Spleen (tissue), 11 donors: ENCODE results near the gene HSPB8. TPM values are rescaled to one million over a fixed set of nuclear protein-coding genes. Genes with fewer than 3 reads are reported as not detected.

Experiments
- DNase-seq: peaks from one replicate; pipeline ENCODE4 v3.0.0-alpha.2; 2020
- H3K27ac ChIP-seq, 8 donors: fragments of 200-600 bp; sonication (generic) in 7 of 8; 1 replicate in 4 of 8; 2 replicates in 4 of 8; pipeline versions ENCODE4 v1.5.0 to v1.8.0; 2016 to 2021; ENCODE audit warnings: inconsistent platforms in 4 of 8, mild to moderate bottlenecking in 4 of 8, moderate library complexity in 1 of 8
- H3K27me3 ChIP-seq, 7 donors: fragments of 200-600 bp; sonication (generic) in 6 of 7; replicated peaks in 1 of 7; 1 replicate in 4 of 7; 2 replicates in 3 of 7; pipeline versions ENCODE4 v1.5.0 to v1.8.0; 2016 to 2021; ENCODE audit warnings: inconsistent platforms in 3 of 7, mild to moderate bottlenecking in 1 of 7
- H3K36me3 ChIP-seq, 6 donors: fragments of 200-600 bp; sonication (generic) in 5 of 6; 1 replicate in 4 of 6; 2 replicates in 2 of 6; pipeline versions ENCODE4 v1.5.0 to v1.8.0; 2016 to 2021; ENCODE audit warnings: inconsistent platforms in 2 of 6
- H3K4me1 ChIP-seq, 6 donors: fragments of 200-600 bp; sonication (generic) in 5 of 6; 1 replicate in 3 of 6; 2 replicates in 3 of 6; pipeline versions ENCODE4 v1.5.0 to v1.8.0; 2016 to 2021; ENCODE audit warnings: inconsistent platforms in 3 of 6
- H3K4me3 ChIP-seq, 8 donors: fragments of 200-600 bp; sonication (generic) in 7 of 8; 1 replicate in 4 of 8; 2 replicates in 4 of 8; pipeline versions ENCODE4 v1.5.0 to v1.8.0; 2016 to 2021; ENCODE audit warnings: inconsistent platforms in 4 of 8, mild to moderate bottlenecking in 4 of 8, moderate library complexity in 2 of 8
- H3K9me3 ChIP-seq, 8 donors: fragments of 200-600 bp; sonication (generic) in 7 of 8; 1 replicate in 4 of 8; 2 replicates in 4 of 8; pipeline versions ENCODE4 v1.5.0 to v1.8.0; 2016 to 2021; ENCODE audit warnings: inconsistent platforms in 4 of 8
- CTCF ChIP-seq, 11 experiments: fragments of 200-600 bp in 7 of 11; fragments of 450-650 bp in 4 of 11; sonication (generic) in 4 of 11; IDR thresholded peaks in 8 of 11; conservative IDR thresholded peaks in 3 of 11; 1 replicate in 7 of 11; 2 replicates in 4 of 11; pipeline versions ENCODE4 v1.4.0 to v1.8.0; 2016 to 2021; ENCODE audit warnings: antibody characterized with exemption in 11 of 11, inconsistent platforms in 4 of 11, mild to moderate bottlenecking in 1 of 11
- POLR2A ChIP-seq, 3 donors: fragments of 450-650 bp; IDR thresholded peaks; one replicate each; pipeline ENCODE4 v1.5.1; 2017; ENCODE audit warnings: antibody characterized with exemption in 3 of 3, mild to moderate bottlenecking in 1 of 3
- POLR2AphosphoS5 ChIP-seq, 3 donors: sonication (generic); formaldehyde crosslinking; IDR thresholded peaks; one replicate each; pipeline ENCODE4 v1.5.1; 2017; ENCODE audit warnings: antibody characterized with exemption in 3 of 3
- WGBS, 5 donors: extraction: QIAGEN DNeasy Blood & Tissue Kit in 3 of 5; methylation state at CpG; one replicate each; pipeline versions ENCODE4 v1.1.5 to v1.1.7; 2013 to 2018; 5-methylcytosine and 5-hydroxymethylcytosine counted together
- intact Hi-C: fragments of 100-400 bp; cut with DNase I; formaldehyde crosslinking; loops from one replicate; pipeline ENCODE4 v1.15.0; 2023; ENCODE audit warnings: low total_unique reads
- polyA plus RNA-seq, 3 donors: library from polyadenylated mRNA; stranded (reverse); fragments of 200-250 nt; gene quantifications; one replicate each; pipeline ENCODE4 v1.2.1, GENCODE V29; 2013
- total RNA-seq, 7 donors: library from RNA; depleted of rRNA in 3 of 7; stranded (reverse); fragments of >200 nt in 3 of 7; fragmentation: NEBNext Ultra II Directional in 4 of 7; extraction: Animal tissue kit (Norgen Biotek cat#: 25700) in 4 of 7; gene quantifications; one replicate each; pipeline versions ENCODE4 v1.1.0 to v1.2.1, GENCODE V29; 2016 to 2021
- donor health status: healthy with polysubstance abuse.
- donor health status: DM: no; HTN: no; CAD: no; lungs with moderate emphysema.
- donor health status: DM: no; HTN: no; CAD: no.
- donor health status: Bipolar disorder and iron deficiency.
- donor health status: healthy.
- donor health status: DM: no; HTN: no; CAD: no.
- donor health status: DM: yes; HTN: yes; CAD: no.

Gene HSPB8
- total and polyA plus RNA-seq, 10 donors = 14.1 to 109 (median 50.0) TPM

DNA sequence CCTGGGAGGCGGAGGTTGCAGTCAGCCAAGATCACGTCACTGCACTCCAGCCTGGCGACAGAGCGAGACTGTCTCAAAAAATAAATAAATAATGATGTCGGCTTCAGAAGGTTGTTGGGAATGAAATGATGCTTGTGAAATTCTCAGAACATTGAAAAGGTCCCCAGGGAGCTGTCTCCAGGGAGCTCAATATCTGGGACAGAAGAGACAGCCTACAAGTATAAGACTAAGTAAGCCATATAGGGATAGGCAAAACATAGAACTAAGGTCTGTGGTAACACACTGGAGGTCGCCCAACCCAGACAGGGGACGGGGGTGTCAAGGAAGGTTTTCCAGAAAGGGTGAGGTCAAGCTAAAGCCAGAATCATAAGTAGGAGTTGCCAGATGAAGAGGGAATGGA is 29.5 kb upstream of the HSPB8 start:
- no peaks in the 10 kb centered on the region for H3K4me1 ChIP-seq
- intact Hi-C loops = no loop called here
- H3K27ac ChIP-seq = no peak overlapping the region
- no peaks in the 10 kb centered on the region for H3K36me3 ChIP-seq
- TF ChIP-seq CTCF (IDR thresholded peaks at IDR 0.05 in 8 of 11, conservative IDR thresholded peaks at IDR 0.05 in 3 of 11) = no peak
- no peak for TF ChIP-seq POLR2A (IDR thresholded peaks at IDR 0.05)
- TF ChIP-seq POLR2AphosphoS5 (IDR thresholded peaks at IDR 0.05) = no peak
- DNase-seq = no peak
- 83 to 93% (median 91%) methylated on average over 7 of the region's 7 CpGs for WGBS, 5 donors
- peaks cover 0 to 35% (median 14%) of the 10 kb centered on the region in 8 donors for H3K9me3 ChIP-seq
- H3K4me3 ChIP-seq = no peak overlapping the region
- peaks cover 0 to 29% (median 0%) of the 10 kb centered on the region in 7 donors for H3K27me3 ChIP-seq

DNA sequence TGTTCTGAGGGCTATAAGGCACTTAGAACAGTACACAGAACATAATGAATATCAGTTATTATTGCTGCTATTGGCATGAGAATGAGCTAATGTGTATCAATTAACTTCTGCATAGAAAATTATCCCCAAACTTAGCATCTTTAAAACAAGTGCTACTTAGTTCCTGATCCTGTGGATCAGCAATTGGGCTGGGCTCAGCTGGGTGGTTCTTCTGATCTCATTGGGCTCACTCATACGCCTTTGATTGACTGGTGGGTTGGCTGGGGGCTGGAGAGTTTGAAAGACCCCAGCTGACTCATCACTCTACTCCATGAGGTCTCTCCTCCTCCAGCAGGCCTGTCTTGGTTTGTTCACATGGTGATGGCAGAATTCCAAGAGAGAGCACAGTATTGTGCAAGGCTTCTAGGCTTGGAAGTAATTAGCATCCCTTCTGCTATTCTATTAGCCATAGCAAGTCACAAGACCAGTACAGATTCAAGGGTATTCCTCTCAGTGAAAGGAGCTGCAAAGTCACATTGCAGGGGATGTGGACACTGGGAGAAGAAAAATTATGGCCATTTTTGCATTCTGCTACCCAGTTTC is 27.2 kb upstream of the HSPB8 start:
- TF ChIP-seq CTCF (IDR thresholded peaks at IDR 0.05 in 8 of 11, conservative IDR thresholded peaks at IDR 0.05 in 3 of 11) = no peak
- no peak for TF ChIP-seq POLR2A (IDR thresholded peaks at IDR 0.05)
- TF ChIP-seq POLR2AphosphoS5 (IDR thresholded peaks at IDR 0.05) = no peak
- H3K27ac ChIP-seq = no peak overlapping the region
- WGBS, 5 donors = 82 to 97% (median 86%) methylated on average over 1 of the region's 1 CpG
- DNase-seq = no peak
- H3K4me3 ChIP-seq = no peak overlapping the region
- intact Hi-C loops = no loop called here
- H3K36me3 ChIP-seq = no peaks in the 10 kb centered on the region
- H3K4me1 ChIP-seq = no peaks in the 10 kb centered on the region
- peaks cover 0 to 16% (median 0%) of the 10 kb centered on the region in 7 donors for H3K27me3 ChIP-seq
- H3K9me3 ChIP-seq = peaks cover 0 to 38% (median 14%) of the 10 kb centered on the region in 8 donors

- Histone ChIP-seq H3K27me3 (peaks cover 0 to 16% (median 0%) of the 10 kb centered on the region in 7 donors), H3K36me3 (no peaks in the 10 kb centered on the region), H3K27ac (no peak overlapping the region), H3K9me3 (peaks cover 0 to 38% (median 14%) of the 10 kb centered on the region in 8 donors), H3K4me1 (no peaks in the 10 kb centered on the region), H3K4me3 (peak overlapping the region in 1 of 8 donors; percentile 11)
- TF ChIP-seq CTCF (IDR thresholded peaks at IDR 0.05 in 8 of 11, conservative IDR thresholded peaks at IDR 0.05 in 3 of 11) = no peak
- no peak for TF ChIP-seq POLR2AphosphoS5 (IDR thresholded peaks at IDR 0.05)
- no peak for TF ChIP-seq POLR2A (IDR thresholded peaks at IDR 0.05)
- peak; percentile 72 for DNase-seq
- WGBS, 5 donors = 28 to 59% (median 33%) methylated on average over 49 of the region's 49 CpGs
- intact Hi-C loops = no loop called here
Measured at GRCh38 chr12:119153477-119154434, 25.0 kb upstream of the HSPB8 start.

GRCh38 chr12:119154435-119154818 is 24.3 kb upstream of the HSPB8 start:
- Histone ChIP-seq H3K9me3 (peaks cover 0 to 38% (median 14%) of the 10 kb centered on the region in 8 donors), H3K27ac (no peak overlapping the region), H3K36me3 (no peaks in the 10 kb centered on the region), H3K4me1 (no peaks in the 10 kb centered on the region), H3K27me3 (peaks cover 0 to 16% (median 0%) of the 10 kb centered on the region in 7 donors), H3K4me3 (no peak overlapping the region)
- peak; percentile 68 for DNase-seq
- WGBS, 5 donors = 57 to 81% (median 69%) methylated on average over 11 of the region's 11 CpGs
- no peak for TF ChIP-seq POLR2A (IDR thresholded peaks at IDR 0.05)
- TF ChIP-seq CTCF (IDR thresholded peaks at IDR 0.05 in 8 of 11, conservative IDR thresholded peaks at IDR 0.05 in 3 of 11) = no peak
- TF ChIP-seq POLR2AphosphoS5 (IDR thresholded peaks at IDR 0.05) = no peak
- intact Hi-C loops = no loop called here
